GM10847 (cell line): ENCODE measurements around the gene HOXD12.

ENCODE experiments used
- POLR2A ChIP-seq: IDR thresholded peaks from 2 replicates; pipeline ENCODE4 v1.6.1; 2011; ENCODE audit not compliant: insufficient read length; ENCODE audit errors: extremely low read depth

Gene HOXD12

DNA sequence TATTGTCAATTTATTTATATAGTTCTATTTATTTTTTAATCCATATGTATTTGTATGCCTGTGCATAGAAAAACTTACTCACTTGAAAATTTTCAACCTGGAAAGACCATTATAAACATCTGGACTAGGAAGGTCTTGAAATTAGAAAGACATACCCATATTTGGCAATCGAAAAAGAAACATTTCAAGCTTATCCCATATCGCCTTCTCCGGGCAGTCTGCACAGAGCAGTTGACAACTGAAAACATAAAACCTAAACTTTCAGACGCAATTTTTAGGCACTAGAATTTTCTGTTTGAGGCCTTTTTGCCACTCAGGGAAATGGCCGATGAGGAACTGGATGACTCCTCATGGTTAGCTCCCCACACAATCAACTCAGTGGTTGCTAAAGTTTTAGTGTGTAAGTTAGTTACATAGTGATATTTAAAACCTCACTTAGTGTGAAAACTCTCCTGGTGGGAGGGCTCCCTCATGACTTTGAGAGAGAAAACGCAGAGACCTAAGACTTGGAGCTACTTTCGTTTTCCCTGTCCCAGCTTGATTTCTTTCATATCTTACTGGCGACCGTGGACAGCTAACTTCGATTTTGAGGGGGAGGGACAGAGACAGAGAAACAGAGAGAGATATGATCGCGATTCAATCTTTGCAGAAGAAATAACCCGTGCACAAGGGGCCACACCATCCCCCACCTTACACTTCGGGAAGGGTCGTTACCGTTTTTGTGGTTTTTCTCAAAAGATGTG is 3.2 kb upstream of the HOXD12 start:
- TF ChIP-seq POLR2A: no peak

DNA sequence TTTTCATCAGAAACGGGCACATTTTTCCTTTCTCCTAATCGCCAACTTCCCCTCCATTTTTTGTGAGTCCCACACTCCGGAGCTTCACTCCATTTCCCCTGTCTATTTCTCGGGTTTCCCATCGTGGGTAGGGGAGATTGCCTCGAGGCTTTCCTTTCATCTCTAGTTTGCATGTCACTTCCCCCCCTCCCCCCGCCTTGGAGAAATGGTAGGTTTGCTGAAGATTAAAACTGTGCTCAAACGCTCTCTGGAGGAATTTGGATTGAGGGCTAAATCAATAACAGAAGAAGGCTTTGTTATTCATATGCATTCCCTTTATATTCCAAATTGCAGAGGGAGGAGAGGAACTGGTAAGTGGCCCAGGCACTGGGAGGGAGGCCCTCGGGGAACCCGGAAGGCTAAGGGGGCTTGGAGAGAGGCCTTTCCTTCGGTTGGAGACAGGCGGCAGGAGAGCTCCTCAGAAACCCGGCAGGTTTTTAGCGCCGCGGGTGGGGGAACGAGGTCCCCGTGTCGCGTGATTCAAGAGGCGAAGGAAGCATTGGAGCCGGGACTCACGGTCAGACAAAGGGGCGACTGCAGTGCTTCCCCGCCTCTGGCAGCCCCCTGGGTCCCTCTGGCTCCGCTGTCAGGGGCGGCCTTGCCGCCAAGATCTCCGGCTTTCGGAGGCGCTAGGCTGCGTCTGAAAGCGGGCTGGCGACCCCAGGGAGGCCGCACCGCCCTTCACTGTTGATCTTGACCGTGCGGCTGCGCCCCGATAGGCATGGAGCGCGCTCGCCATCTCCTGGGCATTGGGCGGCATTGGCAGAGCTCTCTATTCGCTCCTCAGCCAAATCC is 2.4 kb upstream of the HOXD12 start:
- TF ChIP-seq POLR2A: no peak

DNA sequence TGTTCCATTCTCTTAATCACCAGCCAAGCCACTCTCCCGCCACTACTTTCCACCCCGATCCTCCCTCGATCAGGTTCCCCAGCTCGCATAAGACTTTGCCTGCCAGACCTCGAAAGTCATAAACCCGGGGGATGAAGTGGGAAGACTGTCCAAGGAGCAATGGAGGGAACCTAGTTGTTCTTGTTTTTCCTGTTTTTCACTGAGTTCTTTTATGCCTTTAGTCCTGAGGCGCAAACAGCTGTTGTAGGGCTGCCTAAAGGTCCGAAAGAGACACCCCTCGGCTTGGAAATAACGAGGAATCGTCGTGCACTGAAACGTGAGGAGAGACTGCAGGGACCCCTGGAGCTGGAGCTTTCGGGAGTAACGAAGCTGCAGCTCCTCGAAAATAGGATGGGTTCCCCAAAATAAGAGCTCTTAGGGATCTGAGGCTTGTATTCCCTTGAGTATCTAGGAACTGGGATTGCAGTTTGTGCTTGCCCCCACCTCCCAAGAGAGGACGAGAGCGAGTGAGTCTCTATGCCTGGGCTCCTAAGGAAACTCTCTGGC is 1.7 kb upstream of the HOXD12 start:
- no peak for TF ChIP-seq POLR2A

DNA sequence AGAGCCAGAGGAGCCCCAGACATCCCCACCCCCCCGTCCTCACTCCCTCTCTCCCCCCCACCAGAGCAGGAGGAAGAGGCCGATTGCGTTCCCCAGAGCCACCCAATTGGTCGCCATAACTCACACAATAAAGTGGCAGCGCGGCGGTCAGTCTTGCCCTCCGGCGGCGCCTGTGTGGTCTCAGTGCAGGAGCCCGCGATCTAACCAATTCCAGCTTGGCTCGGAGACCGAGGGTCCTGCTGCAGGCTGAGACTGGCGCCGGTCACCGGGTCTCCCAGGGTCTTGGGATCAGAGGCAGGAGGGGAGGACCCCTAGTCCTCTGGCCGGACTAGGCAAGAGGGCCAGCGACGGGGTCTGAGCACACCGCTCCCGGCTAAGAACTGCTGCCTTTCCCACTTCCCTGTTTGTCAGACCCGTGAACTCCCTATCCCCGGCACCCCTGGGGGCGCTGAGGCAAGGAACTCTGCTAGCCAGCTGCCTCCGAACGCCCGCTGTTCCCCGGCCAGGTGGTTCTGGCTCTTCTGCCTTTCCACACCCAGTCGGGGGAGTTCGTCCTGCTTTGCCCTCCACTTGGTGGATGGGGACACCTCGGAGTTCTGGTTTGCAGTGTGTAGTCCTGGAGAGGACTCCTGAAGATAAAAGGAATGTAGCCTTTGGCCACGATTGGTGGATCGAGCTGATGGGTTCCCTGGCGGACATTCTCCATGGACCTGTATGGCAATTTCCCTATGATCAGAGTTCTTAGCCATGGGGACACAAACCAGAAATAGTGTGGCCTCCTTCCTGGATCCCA is 1.0 kb upstream of the HOXD12 start:
- no peak for TF ChIP-seq POLR2A

DNA sequence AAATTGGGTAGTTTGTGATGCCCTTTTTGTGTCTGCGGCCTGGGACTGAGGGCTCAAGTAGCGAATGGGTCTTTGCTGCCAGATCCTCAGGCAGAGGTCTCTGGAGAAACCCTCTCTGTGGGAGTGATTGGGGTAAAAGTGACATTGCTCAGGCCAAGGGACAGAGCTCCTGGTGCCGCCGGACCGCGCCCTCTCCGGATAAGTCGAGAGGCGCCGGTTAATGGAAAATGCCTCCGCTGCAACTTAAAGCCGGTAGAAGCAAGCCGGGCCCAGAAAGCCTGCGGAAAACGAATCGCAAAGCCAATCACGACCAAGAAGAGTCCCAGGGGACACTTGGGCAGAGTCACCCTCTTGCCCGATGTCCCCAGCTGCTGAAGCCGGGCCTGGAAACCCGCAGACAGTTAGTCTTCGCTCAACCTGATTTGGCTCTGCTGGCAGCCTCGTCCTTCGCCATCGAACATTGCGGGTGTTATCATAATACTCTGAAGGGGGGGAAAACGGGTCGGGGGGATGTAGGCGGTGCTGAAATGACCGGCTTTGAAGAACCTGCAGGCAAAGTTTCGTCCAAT is 352 bp upstream of the HOXD12 start:
- no peak for TF ChIP-seq POLR2A

DNA sequence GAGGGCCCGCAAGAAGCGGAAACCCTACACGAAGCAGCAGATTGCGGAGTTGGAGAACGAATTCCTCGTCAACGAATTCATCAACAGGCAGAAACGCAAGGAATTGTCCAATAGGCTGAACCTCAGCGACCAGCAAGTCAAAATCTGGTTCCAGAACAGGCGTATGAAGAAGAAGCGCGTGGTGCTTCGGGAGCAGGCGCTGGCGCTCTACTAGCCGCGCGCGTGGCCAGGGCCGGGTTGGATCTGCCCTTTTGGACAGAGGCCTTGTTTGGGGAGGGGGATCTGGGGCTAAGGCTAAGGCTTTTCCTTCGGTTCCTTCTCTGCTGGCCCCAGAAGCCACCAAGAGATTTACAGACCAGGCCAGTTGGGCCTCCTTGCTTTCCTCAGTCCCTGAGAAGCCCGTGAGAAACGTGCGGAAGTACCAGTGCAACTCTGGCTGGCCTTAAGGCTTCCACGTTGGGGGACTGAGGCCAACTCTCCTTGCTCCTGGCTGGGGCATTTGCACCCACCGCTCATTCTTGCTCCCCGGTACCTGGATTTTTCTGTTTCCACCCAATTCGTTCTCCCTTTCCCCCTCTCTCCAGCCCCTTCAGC is 1.0 kb downstream of the HOXD12 start:
- no peak for TF ChIP-seq POLR2A

DNA sequence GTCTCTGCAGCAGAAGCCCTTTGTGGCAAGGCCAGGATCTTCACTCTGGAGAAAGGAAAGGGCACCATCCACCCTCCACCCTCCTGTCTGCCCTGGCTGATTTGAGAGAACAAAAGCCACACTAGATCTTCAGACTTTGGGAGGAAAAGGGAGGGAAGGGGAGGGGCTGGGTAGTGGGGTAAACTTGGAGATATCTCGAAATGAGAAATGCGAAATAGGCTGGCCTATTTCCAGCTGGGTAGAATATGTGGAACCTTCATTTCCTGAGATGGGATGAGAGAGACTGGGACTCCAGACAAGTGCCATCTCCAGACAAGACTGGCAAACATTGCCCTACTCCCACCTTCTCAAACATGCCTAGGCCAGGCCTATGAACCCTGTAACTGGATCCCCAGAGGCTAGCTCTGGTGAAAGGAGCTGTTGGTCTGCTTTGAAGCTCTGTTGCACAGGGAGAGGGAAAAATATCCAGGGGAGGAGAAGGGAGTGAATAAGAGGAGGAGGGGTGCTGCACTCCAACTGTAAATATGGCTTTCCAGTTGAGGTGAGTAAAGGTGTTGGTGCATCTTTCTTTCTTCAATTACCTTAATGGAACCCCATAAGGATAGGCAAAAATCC is 1.7 kb downstream of the HOXD12 start:
- no peak for TF ChIP-seq POLR2A

DNA sequence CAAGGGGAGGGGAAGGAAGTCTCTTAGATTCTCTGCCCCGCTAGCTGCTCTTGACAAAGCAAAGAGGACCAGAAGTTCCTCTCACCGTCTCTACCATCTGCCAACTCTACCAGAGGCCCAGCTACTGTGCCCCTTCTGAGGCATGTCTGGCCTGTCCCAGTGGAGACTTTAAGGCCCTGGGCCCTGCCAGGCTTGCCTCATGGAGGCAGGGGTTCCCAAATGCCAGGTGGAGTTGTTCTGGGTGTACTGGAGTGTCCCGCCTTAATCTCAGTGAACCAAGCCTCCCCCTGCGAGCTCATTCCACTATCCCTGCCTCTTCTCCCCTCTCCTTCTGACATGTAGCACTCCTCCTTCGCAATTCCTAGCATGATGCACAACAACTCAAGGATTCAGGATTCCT is 2.2 kb downstream of the HOXD12 start:
- TF ChIP-seq POLR2A: no peak

DNA sequence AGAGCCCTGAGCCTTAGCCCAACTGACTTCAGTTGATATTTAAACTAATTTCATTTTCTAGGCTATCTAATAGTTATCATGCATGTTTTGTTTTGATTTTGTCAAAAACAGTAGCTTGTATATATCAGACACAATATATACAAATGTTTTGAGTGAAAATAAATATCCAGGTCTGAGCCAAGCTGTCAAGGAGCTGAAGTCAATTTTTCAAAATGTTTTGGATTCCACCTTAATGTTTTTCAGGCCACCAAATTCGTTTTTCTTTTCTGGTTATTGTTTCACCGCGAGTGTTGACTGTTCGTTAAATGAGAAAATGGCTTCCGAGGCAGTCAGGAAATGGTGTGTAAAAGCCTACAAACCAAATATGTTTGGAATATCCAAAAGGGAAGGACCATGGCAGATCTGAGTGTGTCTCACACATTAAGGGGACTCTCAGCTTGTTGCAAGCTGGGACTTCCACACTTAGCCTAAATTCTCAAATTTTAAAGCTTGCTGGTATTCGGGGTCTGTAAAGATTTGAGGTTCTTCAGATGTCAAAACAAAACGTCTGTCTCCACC is 2.8 kb downstream of the HOXD12 start:
- no peak for TF ChIP-seq POLR2A

DNA sequence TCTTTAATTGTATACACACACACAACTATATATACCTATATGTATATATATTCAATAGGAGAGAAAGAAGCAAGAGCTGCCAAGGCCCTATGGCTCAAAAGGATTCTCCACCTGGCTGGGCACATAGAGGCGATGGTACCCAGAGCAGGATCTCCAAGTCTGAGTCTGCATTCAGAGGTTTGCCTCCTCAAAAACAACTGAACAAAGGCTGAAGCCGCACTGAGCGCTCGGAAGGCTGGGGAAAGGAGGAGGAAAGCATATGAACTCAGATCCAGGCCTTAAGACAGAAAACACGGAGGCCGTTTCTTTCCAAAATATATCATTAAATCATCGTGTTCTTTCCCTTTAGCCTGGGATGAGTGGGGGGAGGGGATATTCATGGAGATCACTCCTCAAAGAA is 3.6 kb downstream of the HOXD12 start:
- no peak for TF ChIP-seq POLR2A

DNA sequence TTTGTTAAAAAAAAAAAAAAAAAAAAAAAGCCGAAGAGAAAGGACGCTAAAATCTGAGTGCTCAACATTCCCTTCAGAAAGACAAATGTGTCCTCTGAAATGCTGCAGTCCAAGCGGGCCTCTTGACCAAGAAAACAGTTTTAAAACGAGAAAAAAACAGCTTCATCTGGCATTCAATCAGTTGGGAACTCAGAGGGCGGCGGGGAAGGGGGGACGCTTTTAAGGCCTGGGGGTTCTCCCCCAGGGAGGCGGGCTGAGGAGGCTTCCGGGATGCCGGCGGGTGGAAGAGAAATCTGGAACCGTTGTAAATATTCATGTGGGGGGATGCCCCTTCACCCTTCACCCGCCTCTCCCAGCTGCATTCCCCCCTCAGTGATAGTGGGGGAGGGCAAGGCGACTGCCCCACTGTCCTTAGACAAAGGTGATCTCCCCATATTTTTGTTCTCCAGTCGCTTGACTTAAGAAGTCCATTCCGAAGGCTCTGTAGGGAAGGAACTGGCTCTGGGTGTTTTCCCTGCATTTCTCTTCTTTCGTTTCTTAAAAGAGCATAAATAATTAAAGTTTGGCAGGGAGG is 4.2 kb downstream of the HOXD12 start:
- no peak for TF ChIP-seq POLR2A

DNA sequence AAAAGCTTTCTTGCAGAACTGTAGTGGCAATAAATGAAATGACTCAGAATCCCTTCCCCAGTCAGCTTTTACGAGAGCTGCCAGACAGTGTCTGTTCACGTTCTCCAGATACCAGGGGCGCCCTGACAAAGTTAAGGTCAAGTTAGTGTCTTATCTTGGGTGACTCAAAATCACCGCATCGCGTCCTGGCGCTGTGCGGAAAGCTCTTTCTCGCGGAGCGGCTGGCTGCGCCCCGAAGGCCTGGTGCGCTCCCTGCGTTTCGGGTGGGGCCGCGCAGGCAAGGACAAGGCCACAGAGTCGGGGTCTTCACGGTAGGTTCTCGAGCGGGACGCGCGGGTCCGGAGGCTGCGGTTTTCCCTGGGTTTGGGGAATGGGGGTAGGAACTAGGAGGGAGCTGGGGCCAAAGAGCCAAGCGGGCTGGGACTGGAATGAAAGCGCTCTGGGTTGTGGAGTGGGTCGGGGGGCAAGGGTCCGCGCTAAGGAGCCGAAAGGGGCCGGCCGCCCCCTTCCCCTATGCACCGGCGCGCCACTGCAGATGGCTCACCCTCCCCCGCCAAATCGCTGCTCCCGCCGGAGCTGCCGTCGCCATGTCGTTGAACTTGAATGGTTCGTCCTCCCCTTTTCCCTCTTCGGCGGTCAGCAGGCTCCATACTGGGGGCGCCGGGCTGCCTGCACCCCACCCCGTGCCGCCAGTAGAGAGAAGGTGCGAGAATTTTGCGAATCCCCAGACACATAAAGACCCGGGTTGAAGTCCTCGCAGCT is 4.9 kb downstream of the HOXD12 start:
- TF ChIP-seq POLR2A: no peak
